Measurements from ENCODE around the gene C11orf21.
"Not testable (repeated sequence)": the region's sequence is repeated elsewhere in the genome, so short reads cannot be mapped to it uniquely, and the experiment has no call there.

C11orf21 gene

GRCh38 chr11:2301631-2302305 is at the start of gene C11orf21, which contains the start of gene TSPAN32:
C11orf21 (minus strand) TSS chr11:2301918; CDS start chr11:2301808, 110 bp downstream.
TSPAN32 (plus strand) TSS chr11:2302013; CDS start chr11:2302150, 137 bp downstream.
- H3K27me3 Mint-ChIP-seq, result no peaks in the 10 kb centered on the region
- DNase-seq (peak; percentile 69), ATAC-seq (peak; percentile 51)
- peak within 1 kb of the TSS; percentile 84 for H3K4me3 Mint-ChIP-seq
- peak within 1 kb of the TSS; percentile 92 for H3K27ac Mint-ChIP-seq
- peaks cover 62% of the 10 kb centered on the region for H3K4me1 Mint-ChIP-seq
- H3K36me3 Mint-ChIP-seq (ENCODE audit: low read depth), result no peaks in the 10 kb centered on the region
- H3K9me3 Mint-ChIP-seq, result no peaks in the 10 kb centered on the region

GRCh38 chr11:2348986-2349385 is 47.3 kb upstream of the C11orf21 start:
- Mint-ChIP-seq H3K27me3 (no peaks in the 10 kb centered on the region), H3K4me3 (no peak overlapping the region), H3K9me3 (peaks cover 6% of the 10 kb centered on the region), H3K36me3 (ENCODE audit: low read depth) (no peaks in the 10 kb centered on the region), H3K27ac (no peak overlapping the region), H3K4me1 (no peaks in the 10 kb centered on the region)
- ATAC-seq, result no peak
- DNase-seq, result no peak

GRCh38 chr11:2347308-2347830 is 45.7 kb upstream of the C11orf21 start:
- no peak for ATAC-seq
- H3K36me3 Mint-ChIP-seq (ENCODE audit: low read depth), result no peaks in the 10 kb centered on the region
- no peak overlapping the region for H3K27ac Mint-ChIP-seq
- no peaks in the 10 kb centered on the region for H3K4me1 Mint-ChIP-seq
- DNase-seq, result no peak
- H3K9me3 Mint-ChIP-seq, result peaks cover 6% of the 10 kb centered on the region
- H3K27me3 Mint-ChIP-seq, result no peaks in the 10 kb centered on the region
- no peak overlapping the region for H3K4me3 Mint-ChIP-seq

- Mint-ChIP-seq H3K27me3 (no peaks in the 10 kb centered on the region), H3K4me1 (no peaks in the 10 kb centered on the region), H3K9me3 (peaks cover 6% of the 10 kb centered on the region), H3K27ac (no peak overlapping the region), H3K36me3 (ENCODE audit: low read depth) (no peaks in the 10 kb centered on the region), H3K4me3 (no peak overlapping the region)
- DNase-seq, result no peak
- ATAC-seq, result no peak
These were observed 45.0 kb upstream of the C11orf21 start for GRCh38 chr11:2346586-2347307.

GRCh38 chr11:2346014-2346413 is 44.3 kb upstream of the C11orf21 start:
- H3K36me3 Mint-ChIP-seq (ENCODE audit: low read depth), result no peaks in the 10 kb centered on the region
- H3K9me3 Mint-ChIP-seq, result peaks cover 6% of the 10 kb centered on the region
- H3K4me1 Mint-ChIP-seq, result no peaks in the 10 kb centered on the region
- H3K27me3 Mint-ChIP-seq, result no peaks in the 10 kb centered on the region
- no peak overlapping the region for H3K4me3 Mint-ChIP-seq
- no peak for DNase-seq
- no peak overlapping the region for H3K27ac Mint-ChIP-seq
- no peak for ATAC-seq

GRCh38 chr11:2345050-2345449 is 43.3 kb upstream of the C11orf21 start:
- no peak overlapping the region for H3K4me3 Mint-ChIP-seq
- no peak overlapping the region for H3K27ac Mint-ChIP-seq
- ATAC-seq, result no peak
- H3K27me3 Mint-ChIP-seq, result no peaks in the 10 kb centered on the region
- no peak for DNase-seq
- no peaks in the 10 kb centered on the region for H3K36me3 Mint-ChIP-seq (ENCODE audit: low read depth)
- H3K4me1 Mint-ChIP-seq, result no peaks in the 10 kb centered on the region
- peaks cover 6% of the 10 kb centered on the region for H3K9me3 Mint-ChIP-seq

GRCh38 chr11:2343502-2343901 is 41.8 kb upstream of the C11orf21 start:
- Mint-ChIP-seq H3K27me3 (peaks cover 4% of the 10 kb centered on the region), H3K9me3 (peaks cover 6% of the 10 kb centered on the region), H3K36me3 (ENCODE audit: low read depth) (no peaks in the 10 kb centered on the region), H3K4me3 (no peak overlapping the region), H3K4me1 (no peaks in the 10 kb centered on the region), H3K27ac (no peak overlapping the region)
- no peak for ATAC-seq
- DNase-seq, result no peak

GRCh38 chr11:2342981-2343380 is 41.3 kb upstream of the C11orf21 start:
- DNase-seq (no peak), ATAC-seq (no peak)
- Mint-ChIP-seq H3K9me3 (peaks cover 6% of the 10 kb centered on the region), H3K27me3 (peaks cover 7% of the 10 kb centered on the region), H3K4me3 (no peak overlapping the region), H3K27ac (no peak overlapping the region), H3K36me3 (ENCODE audit: low read depth) (no peaks in the 10 kb centered on the region), H3K4me1 (no peaks in the 10 kb centered on the region)

- H3K9me3 Mint-ChIP-seq, result peaks cover 6% of the 10 kb centered on the region
- ATAC-seq (no peak), DNase-seq (no peak)
- H3K4me1 Mint-ChIP-seq, result no peaks in the 10 kb centered on the region
- H3K27me3 Mint-ChIP-seq, result peaks cover 11% of the 10 kb centered on the region
- H3K27ac Mint-ChIP-seq, result no peak overlapping the region
- no peaks in the 10 kb centered on the region for H3K36me3 Mint-ChIP-seq (ENCODE audit: low read depth)
- no peak overlapping the region for H3K4me3 Mint-ChIP-seq
These were observed 40.8 kb upstream of the C11orf21 start for GRCh38 chr11:2342557-2342956.

GRCh38 chr11:2338760-2339159 is 37.0 kb upstream of the C11orf21 start:
- not testable (repeated sequence) for H3K9me3 Mint-ChIP-seq; H3K36me3 Mint-ChIP-seq (ENCODE audit: low read depth); H3K4me1 Mint-ChIP-seq; H3K4me3 Mint-ChIP-seq; DNase-seq; ATAC-seq; H3K27ac Mint-ChIP-seq
- H3K27me3 Mint-ChIP-seq, result peaks cover 19% of the 10 kb centered on the region

GRCh38 chr11:2335286-2335685 is 33.6 kb upstream of the C11orf21 start:
- H3K27ac Mint-ChIP-seq; H3K4me3 Mint-ChIP-seq; ATAC-seq; H3K4me1 Mint-ChIP-seq; DNase-seq; H3K9me3 Mint-ChIP-seq; H3K36me3 Mint-ChIP-seq (ENCODE audit: low read depth): not testable (repeated sequence)
- H3K27me3 Mint-ChIP-seq, result peaks cover 27% of the 10 kb centered on the region

GRCh38 chr11:2333486-2334205 is 31.9 kb upstream of the C11orf21 start:
- H3K4me1 Mint-ChIP-seq; ATAC-seq; H3K36me3 Mint-ChIP-seq (ENCODE audit: low read depth); H3K4me3 Mint-ChIP-seq; DNase-seq; H3K9me3 Mint-ChIP-seq; H3K27ac Mint-ChIP-seq: not testable (repeated sequence)
- peaks cover 26% of the 10 kb centered on the region for H3K27me3 Mint-ChIP-seq

GRCh38 chr11:2332569-2332968 is 30.9 kb upstream of the C11orf21 start:
- not testable (repeated sequence) for H3K4me1 Mint-ChIP-seq; H3K9me3 Mint-ChIP-seq; ATAC-seq; H3K27ac Mint-ChIP-seq; H3K36me3 Mint-ChIP-seq (ENCODE audit: low read depth); H3K4me3 Mint-ChIP-seq; DNase-seq
- peaks cover 24% of the 10 kb centered on the region for H3K27me3 Mint-ChIP-seq

GRCh38 chr11:2331404-2331803 is 29.7 kb upstream of the C11orf21 start:
- H3K27ac Mint-ChIP-seq, result no peak overlapping the region
- no peak overlapping the region for H3K4me3 Mint-ChIP-seq
- no peaks in the 10 kb centered on the region for H3K9me3 Mint-ChIP-seq
- no peak for ATAC-seq
- no peaks in the 10 kb centered on the region for H3K4me1 Mint-ChIP-seq
- peaks cover 15% of the 10 kb centered on the region for H3K27me3 Mint-ChIP-seq
- no peak for DNase-seq
- no peaks in the 10 kb centered on the region for H3K36me3 Mint-ChIP-seq (ENCODE audit: low read depth)

All from activated naive CD8-positive, alpha-beta T cell treated with anti-CD3 and anti-CD28 coated beads, Interleukin-2, amount 50 U/mL, for 24 hours (primary cell).